Erythroblast (primary cell): Measurements from ENCODE around the gene ZMYM2.

Experiments used
- GATA1 ChIP-seq: IDR thresholded peaks from 2 replicates; pipeline ENCODE4 v1.6.1; 2011; ENCODE audit warnings: low read depth, mild to moderate bottlenecking, control low read depth, low read length, moderate library complexity
- POLR2A ChIP-seq: IDR thresholded peaks from 2 replicates; pipeline ENCODE4 v1.6.1; 2011; ENCODE audit warnings: mild to moderate bottlenecking, low read length

- TF ChIP-seq POLR2A (no peak), GATA1 (no peak)
Measured at GRCh38 chr13:20054586-20054985, 96.1 kb downstream of the ZMYM2 start.
